Neural progenitor cell (in vitro differentiated cells): ENCODE measurements around the gene GTPBP3. TPM values are rescaled to one million over a fixed set of nuclear protein-coding genes. Genes with fewer than 3 reads are reported as not detected.

Experiments
- DNase-seq: peaks from one replicate; pipeline ENCODE4 v3.0.0-alpha.2; 2016; ENCODE audit warnings: low spot score
- H2AFZ ChIP-seq: fragments of 200-600 bp; sonication (generic); replicated peaks from 2 replicates; pipeline ENCODE4 v1.6.1; 2016; ENCODE audit warnings: antibody characterized with exemption
- H3F3A ChIP-seq: fragments of 200-600 bp; sonication (generic); 2 replicates; pipeline ENCODE4 v1.6.1; 2016; ENCODE audit warnings: antibody characterized with exemption, low read depth
- H3K27ac ChIP-seq: fragments of 200-600 bp; sonication (generic); 2 replicates; pipeline ENCODE4 v1.5.1; 2016; ENCODE audit warnings: mild to moderate bottlenecking
- H3K27me3 ChIP-seq: fragments of 200-600 bp; sonication (generic); 2 replicates; pipeline ENCODE4 v1.6.1; 2016; ENCODE audit warnings: mild to moderate bottlenecking, moderate library complexity
- H3K36me3 ChIP-seq: fragments of 200-600 bp; sonication (generic); 2 replicates; pipeline ENCODE4 v1.5.1; 2016
- H3K4me1 ChIP-seq: fragments of 200-600 bp; sonication (generic); 2 replicates; pipeline ENCODE4 v1.6.1; 2016; ENCODE audit warnings: mixed run types
- H3K4me2 ChIP-seq: fragments of 200-600 bp; sonication (generic); 2 replicates; pipeline ENCODE4 v1.6.1; 2016
- H3K4me3 ChIP-seq: fragments of 200-600 bp; sonication (generic); 2 replicates; pipeline ENCODE4 v1.5.1; 2016
- H3K79me2 ChIP-seq: fragments of 200-600 bp; sonication (generic); 2 replicates; pipeline ENCODE4 v1.6.1; 2016; ENCODE audit warnings: low read depth
- H3K9ac ChIP-seq: fragments of 200-600 bp; sonication (generic); 2 replicates; pipeline ENCODE4 v1.6.1; 2016
- H3K9me3 ChIP-seq: fragments of 200-600 bp; sonication (generic); 2 replicates; pipeline ENCODE4 v1.5.1; 2016; ENCODE audit warnings: low read depth
- H4K20me1 ChIP-seq: fragments of 200-600 bp; sonication (generic); 2 replicates; pipeline ENCODE4 v1.6.1; 2016; ENCODE audit warnings: low read depth
- H3K27ac Mint-ChIP-seq: 3 replicates; pipeline ENCODE4 v1.8.0; 2021; ENCODE audit warnings: mixed read lengths
- H3K27me3 Mint-ChIP-seq: 2 replicates; pipeline ENCODE4 v1.8.0; 2022; ENCODE audit warnings: low read depth, mild to moderate bottlenecking, inconsistent platforms, moderate library complexity, mixed read lengths; ENCODE audit not compliant: insufficient read depth
- H3K36me3 Mint-ChIP-seq: 3 replicates; pipeline ENCODE4 v1.8.0; 2021; ENCODE audit warnings: mixed read lengths
- H3K4me1 Mint-ChIP-seq: 3 replicates; pipeline ENCODE4 v1.8.0; 2021; ENCODE audit warnings: mixed read lengths
- H3K4me3 Mint-ChIP-seq: 3 replicates; pipeline ENCODE4 v1.8.0; 2021; ENCODE audit warnings: mild to moderate bottlenecking, moderate library complexity, mixed read lengths
- H3K9me3 Mint-ChIP-seq: 3 replicates; pipeline ENCODE4 v1.8.0; 2020; ENCODE audit warnings: mixed read lengths
- EZH2 ChIP-seq: fragments of 200-600 bp; sonication (generic); IDR thresholded peaks from 2 replicates; pipeline ENCODE4 v1.6.1; 2017; ENCODE audit warnings: antibody characterized with exemption, mild to moderate bottlenecking, moderate library complexity
- EZH2phosphoT487 ChIP-seq: fragments of 200-600 bp; sonication (generic); IDR thresholded peaks from 2 replicates; pipeline ENCODE4 v1.6.1; 2017; ENCODE audit warnings: antibody characterized with exemption
- total RNA-seq: library from RNA; depleted of rRNA; stranded (reverse); fragments of >200 nt; gene quantifications from 2 replicates; pipeline ENCODE4 v1.2.3, GENCODE V29; 2015; ENCODE audit warnings: low replicate concordance
- TF ChIP-seq, protein P1 (sequence below): fragments of 200-600 bp; sonication (generic); IDR thresholded peaks from 2 replicates; pipeline ENCODE4 v1.5.1; 2017; ENCODE audit warnings: antibody characterized with exemption, mild to moderate bottlenecking

Gene GTPBP3
- total RNA-seq, 1 donor from 2014 or later = 13.2 TPM

DNA sequence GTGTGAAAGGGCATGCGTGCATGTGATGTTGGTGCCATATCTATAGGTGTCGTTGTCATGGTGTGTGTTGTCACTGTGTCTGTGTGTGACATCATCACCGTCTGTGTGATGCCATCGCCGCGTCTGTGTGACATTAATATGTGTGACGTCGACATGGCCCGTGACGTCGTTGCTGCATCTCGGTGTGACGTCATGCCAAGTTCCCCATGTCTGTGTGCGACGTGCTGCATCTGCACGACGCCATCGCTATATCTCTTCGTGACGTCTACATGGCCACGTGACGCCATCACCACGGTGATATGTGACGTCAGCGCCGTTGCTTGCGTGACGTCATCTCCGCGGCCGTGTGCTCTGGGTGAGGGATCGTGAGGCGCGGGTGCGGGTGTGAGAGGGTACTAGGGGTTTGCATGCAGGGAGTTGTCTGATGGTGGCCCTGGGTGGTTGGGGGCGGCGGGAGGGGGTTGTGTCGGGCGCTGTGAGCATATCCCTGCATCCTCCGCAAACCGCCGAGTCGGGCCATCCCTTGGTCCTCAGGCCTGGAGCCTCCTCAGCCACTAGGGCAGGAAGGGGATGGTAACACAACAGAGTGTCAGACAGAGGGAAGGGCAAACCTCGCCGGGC is 14.6 kb downstream of the GTPBP3 start:
- DNase-seq = no peak
- H3K4me2 ChIP-seq = no peak overlapping the region

DNA sequence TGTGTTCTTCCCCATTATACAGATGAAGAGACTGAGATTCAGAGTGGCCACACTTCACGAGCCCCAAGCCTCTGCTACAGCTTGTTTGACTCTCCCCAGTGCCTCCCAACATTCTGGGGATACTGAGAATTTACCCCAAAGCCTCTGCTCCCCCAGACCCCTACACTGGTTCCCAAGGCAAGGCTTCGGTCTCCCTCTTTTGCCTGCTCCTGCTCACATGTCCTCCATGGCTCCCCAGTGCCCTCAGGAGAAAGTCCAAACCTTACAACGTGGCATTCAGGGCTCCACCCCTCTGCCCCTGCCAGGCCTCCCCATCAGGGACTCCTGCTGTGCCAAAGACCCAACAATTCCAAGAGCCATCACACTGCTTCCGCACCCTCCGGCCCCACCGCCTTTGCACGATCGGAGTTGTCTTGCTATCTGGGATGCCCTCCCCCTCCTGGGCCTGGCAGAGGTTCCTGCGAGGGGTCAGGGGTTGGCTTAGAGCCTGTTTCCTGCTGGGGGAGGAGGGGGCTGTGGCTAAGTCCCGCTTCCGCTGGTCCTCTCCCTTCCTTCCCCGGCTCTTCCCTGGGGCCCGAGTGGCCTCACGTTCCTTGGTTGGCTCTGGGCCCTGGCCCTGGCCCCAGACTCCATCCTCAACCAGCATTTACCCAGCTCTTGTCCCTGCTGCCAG is 15.4 kb downstream of the GTPBP3 start:
- peak overlapping the region; percentile 33 for H3K4me3 Mint-ChIP-seq
- Histone ChIP-seq H3K4me2 (no peak overlapping the region), H3K9me3 (no peaks in the 10 kb centered on the region), H3K79me2 (no peaks in the 10 kb centered on the region), H3K9ac (no peak overlapping the region), H3K27ac (no peak overlapping the region), H3K27me3 (no peaks in the 10 kb centered on the region), H2AFZ (peak overlapping the region; percentile 27), H3F3A (peaks cover 13% of the 10 kb centered on the region), H4K20me1 (no peaks in the 10 kb centered on the region), H3K4me3 (no peak overlapping the region), H3K36me3 (no peaks in the 10 kb centered on the region), H3K4me1 (peaks cover 5% of the 10 kb centered on the region)
- peaks cover 14% of the 10 kb centered on the region for H3K27me3 Mint-ChIP-seq
- no peak for DNase-seq
- H3K9me3 Mint-ChIP-seq = no peaks in the 10 kb centered on the region
- no peak overlapping the region for H3K27ac Mint-ChIP-seq
- no peaks in the 10 kb centered on the region for H3K36me3 Mint-ChIP-seq
- TF ChIP-seq EZH2phosphoT487 (no peak), EZH2 (no peak)
- TF ChIP-seq, protein P1, sequence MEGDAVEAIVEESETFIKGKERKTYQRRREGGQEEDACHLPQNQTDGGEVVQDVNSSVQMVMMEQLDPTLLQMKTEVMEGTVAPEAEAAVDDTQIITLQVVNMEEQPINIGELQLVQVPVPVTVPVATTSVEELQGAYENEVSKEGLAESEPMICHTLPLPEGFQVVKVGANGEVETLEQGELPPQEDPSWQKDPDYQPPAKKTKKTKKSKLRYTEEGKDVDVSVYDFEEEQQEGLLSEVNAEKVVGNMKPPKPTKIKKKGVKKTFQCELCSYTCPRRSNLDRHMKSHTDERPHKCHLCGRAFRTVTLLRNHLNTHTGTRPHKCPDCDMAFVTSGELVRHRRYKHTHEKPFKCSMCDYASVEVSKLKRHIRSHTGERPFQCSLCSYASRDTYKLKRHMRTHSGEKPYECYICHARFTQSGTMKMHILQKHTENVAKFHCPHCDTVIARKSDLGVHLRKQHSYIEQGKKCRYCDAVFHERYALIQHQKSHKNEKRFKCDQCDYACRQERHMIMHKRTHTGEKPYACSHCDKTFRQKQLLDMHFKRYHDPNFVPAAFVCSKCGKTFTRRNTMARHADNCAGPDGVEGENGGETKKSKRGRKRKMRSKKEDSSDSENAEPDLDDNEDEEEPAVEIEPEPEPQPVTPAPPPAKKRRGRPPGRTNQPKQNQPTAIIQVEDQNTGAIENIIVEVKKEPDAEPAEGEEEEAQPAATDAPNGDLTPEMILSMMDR = no peak
- H3K4me1 Mint-ChIP-seq = peaks cover 11% of the 10 kb centered on the region

More for the DNA sequence above, 14.6 kb downstream of the GTPBP3 start:
- Mint-ChIP-seq H3K4me3 (peak overlapping the region; percentile 67), H3K4me1 (peaks cover 11% of the 10 kb centered on the region), H3K27ac (peak overlapping the region; percentile 93), H3K27me3 (peaks cover 15% of the 10 kb centered on the region), H3K36me3 (no peaks in the 10 kb centered on the region), H3K9me3 (no peaks in the 10 kb centered on the region)
- no peak overlapping the region for H3K4me3 ChIP-seq
- no peaks in the 10 kb centered on the region for H3K27me3 ChIP-seq
- TF ChIP-seq, protein P1 = no peak
- no peak for TF ChIP-seq EZH2phosphoT487
- TF ChIP-seq EZH2 = no peak
- no peak overlapping the region for H3K27ac ChIP-seq
- H3K9me3 ChIP-seq = no peaks in the 10 kb centered on the region
- H3K9ac ChIP-seq = no peak overlapping the region
- no peaks in the 10 kb centered on the region for H3K79me2 ChIP-seq
- H4K20me1 ChIP-seq = no peaks in the 10 kb centered on the region
- H2AFZ ChIP-seq = no peak overlapping the region
- peaks cover 5% of the 10 kb centered on the region for H3K4me1 ChIP-seq
- no peaks in the 10 kb centered on the region for H3K36me3 ChIP-seq
- H3F3A ChIP-seq = peaks cover 13% of the 10 kb centered on the region

DNA sequence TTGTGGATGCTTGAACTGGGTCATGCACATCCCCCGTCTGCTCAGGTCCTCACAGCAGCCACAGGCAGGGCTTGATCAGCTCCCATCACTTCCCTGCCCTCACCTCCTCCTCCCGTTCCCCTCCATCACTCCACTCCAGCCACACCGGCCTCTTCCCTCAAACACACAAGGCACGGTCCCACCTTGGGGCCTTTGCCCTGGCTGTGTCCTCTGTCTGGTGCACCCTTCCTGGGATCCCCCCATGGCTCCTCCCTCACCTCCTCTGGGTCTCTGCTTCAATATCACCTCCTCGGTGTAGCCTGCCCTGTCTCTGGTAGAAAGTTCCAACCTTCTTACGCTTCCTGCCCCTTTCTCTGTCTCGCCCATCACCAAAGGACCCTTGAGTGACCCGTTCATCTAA is 16.0 kb downstream of the GTPBP3 start:
- Mint-ChIP-seq H3K9me3 (no peaks in the 10 kb centered on the region), H3K4me1 (peaks cover 11% of the 10 kb centered on the region), H3K27me3 (peaks cover 11% of the 10 kb centered on the region), H3K36me3 (no peaks in the 10 kb centered on the region), H3K27ac (no peak overlapping the region), H3K4me3 (no peak overlapping the region)
- no peak for DNase-seq
- H2AFZ ChIP-seq = peak overlapping the region; percentile 27
- no peak overlapping the region for H3K4me3 ChIP-seq
- TF ChIP-seq, protein P1 = no peak
- no peak for TF ChIP-seq EZH2phosphoT487
- no peak for TF ChIP-seq EZH2
- no peaks in the 10 kb centered on the region for H3K36me3 ChIP-seq
- H3F3A ChIP-seq = peaks cover 10% of the 10 kb centered on the region
- H3K79me2 ChIP-seq = no peaks in the 10 kb centered on the region
- peaks cover 4% of the 10 kb centered on the region for H3K4me1 ChIP-seq
- H3K4me2 ChIP-seq = no peak overlapping the region
- no peaks in the 10 kb centered on the region for H3K27me3 ChIP-seq
- no peaks in the 10 kb centered on the region for H4K20me1 ChIP-seq
- no peak overlapping the region for H3K27ac ChIP-seq
- H3K9me3 ChIP-seq = no peaks in the 10 kb centered on the region
- no peak overlapping the region for H3K9ac ChIP-seq
